Type B pancreatic cell (in vitro differentiated cells): ENCODE results near the gene GPR37. TPM values are rescaled to one million over a fixed set of nuclear protein-coding genes. Genes with fewer than 3 reads are reported as not detected.

ENCODE experiments used
- DNase-seq: peaks from one replicate; pipeline ENCODE4 v3.0.0; 2021; ENCODE audit warnings: mixed read lengths; ENCODE audit not compliant: unreplicated experiment; ENCODE audit errors: extremely low spot score
- H3K27ac Mint-ChIP-seq: 2 replicates; pipeline ENCODE4 v1.8.0; 2021; ENCODE audit warnings: mild to moderate bottlenecking, mixed read lengths
- H3K27me3 Mint-ChIP-seq: 2 replicates; pipeline ENCODE4 v1.8.0; 2021; ENCODE audit warnings: mixed read lengths
- H3K36me3 Mint-ChIP-seq: 2 replicates; pipeline ENCODE4 v1.8.0; 2021; ENCODE audit warnings: mixed read lengths
- H3K4me1 Mint-ChIP-seq: one replicate; pipeline ENCODE4 v1.8.0; 2021; ENCODE audit warnings: mixed read lengths; ENCODE audit not compliant: unreplicated experiment
- H3K4me3 Mint-ChIP-seq: 2 replicates; pipeline ENCODE4 v1.8.0; 2021; ENCODE audit warnings: mild to moderate bottlenecking, mixed read lengths
- H3K9me3 Mint-ChIP-seq: 2 replicates; pipeline ENCODE4 v1.8.0; 2021; ENCODE audit warnings: mixed read lengths
- CTCF ChIP-seq: fragments of 200-600 bp; sonication (generic); conservative IDR thresholded peaks from 2 replicates; pipeline ENCODE4 v1.5.0; 2021; ENCODE audit warnings: antibody characterized with exemption, mild to moderate bottlenecking
- total RNA-seq: library from RNA; stranded (reverse); gene quantifications from 2 replicates; pipeline ENCODE4 v1.2.1, GENCODE V29; 2021; ENCODE audit warnings: low replicate concordance

The GPR37 gene
- total RNA-seq, 1 donor from 2014 or later: 7.9 TPM

GRCh38 chr7:124779620-124780019, 14.0 kb upstream of the GPR37 start:
- H3K9me3 Mint-ChIP-seq: no peaks in the 10 kb centered on the region
- H3K27me3 Mint-ChIP-seq: no peaks in the 10 kb centered on the region
- no peaks in the 10 kb centered on the region for H3K4me1 Mint-ChIP-seq
- no peaks in the 10 kb centered on the region for H3K36me3 Mint-ChIP-seq
- H3K27ac Mint-ChIP-seq: no peak overlapping the region
- no peak for DNase-seq
- TF ChIP-seq CTCF: no peak
- no peak overlapping the region for H3K4me3 Mint-ChIP-seq

GRCh38 chr7:124779194-124779593, 13.6 kb upstream of the GPR37 start:
- Mint-ChIP-seq H3K27ac (no peak overlapping the region), H3K36me3 (no peaks in the 10 kb centered on the region), H3K27me3 (no peaks in the 10 kb centered on the region), H3K4me1 (no peaks in the 10 kb centered on the region), H3K4me3 (no peak overlapping the region), H3K9me3 (no peaks in the 10 kb centered on the region)
- no peak for DNase-seq
- no peak for TF ChIP-seq CTCF

GRCh38 chr7:124777268-124777667, 11.7 kb upstream of the GPR37 start:
- Mint-ChIP-seq H3K27me3 (no peaks in the 10 kb centered on the region), H3K4me3 (no peak overlapping the region), H3K9me3 (no peaks in the 10 kb centered on the region), H3K27ac (no peak overlapping the region), H3K36me3 (no peaks in the 10 kb centered on the region), H3K4me1 (no peaks in the 10 kb centered on the region)
- no peak for DNase-seq
- no peak for TF ChIP-seq CTCF

- H3K9me3 Mint-ChIP-seq: no peaks in the 10 kb centered on the region
- H3K27me3 Mint-ChIP-seq: no peaks in the 10 kb centered on the region
- no peak overlapping the region for H3K4me3 Mint-ChIP-seq
- TF ChIP-seq CTCF: no peak
- H3K36me3 Mint-ChIP-seq: no peaks in the 10 kb centered on the region
- no peak for DNase-seq
- no peak overlapping the region for H3K27ac Mint-ChIP-seq
- no peaks in the 10 kb centered on the region for H3K4me1 Mint-ChIP-seq
Observed at GRCh38 chr7:124776153-124776552, 10.6 kb upstream of the GPR37 start.

GRCh38 chr7:124775422-124775821, 9.8 kb upstream of the GPR37 start:
- no peak for TF ChIP-seq CTCF
- no peak for DNase-seq
- H3K27me3 Mint-ChIP-seq: no peaks in the 10 kb centered on the region
- no peak overlapping the region for H3K27ac Mint-ChIP-seq
- H3K4me1 Mint-ChIP-seq: no peaks in the 10 kb centered on the region
- H3K36me3 Mint-ChIP-seq: no peaks in the 10 kb centered on the region
- no peak overlapping the region for H3K4me3 Mint-ChIP-seq
- H3K9me3 Mint-ChIP-seq: no peaks in the 10 kb centered on the region

- Mint-ChIP-seq H3K4me3 (no peak overlapping the region), H3K36me3 (no peaks in the 10 kb centered on the region), H3K4me1 (no peaks in the 10 kb centered on the region), H3K27me3 (no peaks in the 10 kb centered on the region), H3K27ac (no peak overlapping the region), H3K9me3 (no peaks in the 10 kb centered on the region)
- no peak for DNase-seq
- TF ChIP-seq CTCF: no peak
Observed at GRCh38 chr7:124773938-124774337, 8.3 kb upstream of the GPR37 start.
